ENCODE measurements around the gene IL1RN.

The IL1RN gene

GRCh38 chr2:113156278-113157117, 29.1 kb downstream of the IL1RN start:
- DNase-seq (ENCODE audit: low read depth, low spot score), result no peak

GRCh38 chr2:113157118-113157896, 29.9 kb downstream of the IL1RN start:
- DNase-seq (ENCODE audit: low read depth, low spot score), result no peak

GRCh38 chr2:113157897-113158753, 30.7 kb downstream of the IL1RN start:
- no peak for DNase-seq (ENCODE audit: low read depth, low spot score)

GRCh38 chr2:113158884-113159553, 31.6 kb downstream of the IL1RN start:
- peak; percentile 26 for DNase-seq (ENCODE audit: low read depth, low spot score)

GRCh38 chr2:113160248-113160647, 32.9 kb downstream of the IL1RN start:
- no peak for DNase-seq (ENCODE audit: low read depth, low spot score)

GRCh38 chr2:113160962-113161361, 33.6 kb downstream of the IL1RN start:
- DNase-seq (ENCODE audit: low read depth, low spot score), result no peak

- no peak for DNase-seq (ENCODE audit: low read depth, low spot score)
Measured at GRCh38 chr2:113162173-113162572, 34.8 kb downstream of the IL1RN start.

GRCh38 chr2:113162869-113163268, 35.5 kb downstream of the IL1RN start:
- DNase-seq (ENCODE audit: low read depth, low spot score), result no peak

GRCh38 chr2:113164215-113164929, 37.0 kb downstream of the IL1RN start:
- DNase-seq (ENCODE audit: low read depth, low spot score), result no peak

GRCh38 chr2:113164930-113165585, 37.7 kb downstream of the IL1RN start:
- DNase-seq (ENCODE audit: low read depth, low spot score), result no peak

GRCh38 chr2:113166187-113166645, 38.8 kb downstream of the IL1RN start:
- DNase-seq (ENCODE audit: low read depth, low spot score), result no peak

GRCh38 chr2:113167115-113167932, 39.9 kb downstream of the IL1RN start:
- DNase-seq (ENCODE audit: low read depth, low spot score), result no peak

- no peak for DNase-seq (ENCODE audit: low read depth, low spot score)
Measured at GRCh38 chr2:113167962-113168340, 40.6 kb downstream of the IL1RN start.

GRCh38 chr2:113169002-113169530, 41.7 kb downstream of the IL1RN start:
- DNase-seq (ENCODE audit: low read depth, low spot score), result no peak

GRCh38 chr2:113169586-113169985, 42.2 kb downstream of the IL1RN start:
- DNase-seq (ENCODE audit: low read depth, low spot score), result no peak

GRCh38 chr2:113171334-113172075, 44.1 kb downstream of the IL1RN start:
- DNase-seq (ENCODE audit: low read depth, low spot score), result no peak

GRCh38 chr2:113172721-113173541, 45.5 kb downstream of the IL1RN start:
- no peak for DNase-seq (ENCODE audit: low read depth, low spot score)
